HuH-7 (cell line): ENCODE data around the gene LNPK.
A peak's percentile ranks its signal among the peaks of the same experiment; 100 is the strongest.
"Not testable (repeated sequence)": the region's sequence is repeated elsewhere in the genome, so short reads cannot be mapped to it uniquely, and the experiment has no call there.

Experiments used
- DNase-seq: peaks from one replicate; pipeline ENCODE4 v3.0.0; 2011; ENCODE audit warnings: low spot score

The LNPK gene

GRCh38 chr2:176001916-176002687 lies at the start of gene LNPK:
Gene LNPK, minus strand, starts transcription at chr2:176002267. Its CDS starts 6,683 bp downstream, at chr2:175995584.
- DNase-seq = peak; percentile 94

GRCh38 chr2:176039375-176039774 lies 37.3 kb upstream of the LNPK start:
- no peak for DNase-seq

- DNase-seq = no peak
Observed at GRCh38 chr2:176038694-176039093, 36.6 kb upstream of the LNPK start.

GRCh38 chr2:176035013-176035691 lies 33.1 kb upstream of the LNPK start:
- no peak for DNase-seq

- no peak for DNase-seq
Observed at GRCh38 chr2:176027806-176028205, 25.7 kb upstream of the LNPK start.

- DNase-seq = no peak
Observed at GRCh38 chr2:176025932-176026331, 23.9 kb upstream of the LNPK start.

GRCh38 chr2:176024083-176024482 lies 22.0 kb upstream of the LNPK start:
- no peak for DNase-seq

- DNase-seq = no peak
Observed at GRCh38 chr2:176022048-176022447, 20.0 kb upstream of the LNPK start.

GRCh38 chr2:176020400-176020799 lies 18.3 kb upstream of the LNPK start:
- no peak for DNase-seq

GRCh38 chr2:176018708-176019107 lies 16.6 kb upstream of the LNPK start:
- no peak for DNase-seq

- DNase-seq = no peak
Observed at GRCh38 chr2:176009445-176009844, 7.4 kb upstream of the LNPK start.

- no peak for DNase-seq
Observed at GRCh38 chr2:176004934-176005333, 2.9 kb upstream of the LNPK start.

GRCh38 chr2:176003958-176004357 lies 1.9 kb upstream of the LNPK start:
- DNase-seq = no peak

GRCh38 chr2:176002688-176003210 lies 682 bp upstream of the LNPK start:
- DNase-seq = peak; percentile 23

GRCh38 chr2:176001281-176001915 lies 669 bp downstream of the LNPK start:
- peak; percentile 24 for DNase-seq

- DNase-seq = no peak
Observed at GRCh38 chr2:175999283-175999819, 2.7 kb downstream of the LNPK start.

- no peak for DNase-seq
Observed at GRCh38 chr2:175990099-175990498, 12.0 kb downstream of the LNPK start.

GRCh38 chr2:175987126-175987525 lies 14.9 kb downstream of the LNPK start:
- DNase-seq = not testable (repeated sequence)

- DNase-seq = no peak
Observed at GRCh38 chr2:175984846-175985245, 17.2 kb downstream of the LNPK start.

- DNase-seq = no peak
Observed at GRCh38 chr2:175981551-175981950, 20.5 kb downstream of the LNPK start.

GRCh38 chr2:175976391-175977157 lies 25.5 kb downstream of the LNPK start:
- DNase-seq = no peak

GRCh38 chr2:175973373-175973772 lies 28.7 kb downstream of the LNPK start:
- DNase-seq = no peak
